HFF-Myc (cell line): ENCODE measurements around the gene RNF123.
"Not testable (repeated sequence)": the region's sequence is repeated elsewhere in the genome, so short reads cannot be mapped to it uniquely, and the experiment has no call there.

Experiments
- DNase-seq: peaks from one replicate; pipeline ENCODE4 v3.0.0-alpha.2; 2011; ENCODE audit warnings: low read depth; ENCODE audit errors: extremely low read depth
- H3K4me3 ChIP-seq: replicated peaks from 2 replicates; pipeline ENCODE4 v1.5.1; 2011; ENCODE audit warnings: low read depth, mild to moderate bottlenecking, control low read depth, low read length
- TF ChIP-seq, protein P1 (sequence below): IDR thresholded peaks from 2 replicates; pipeline ENCODE4 v1.5.1; 2012; ENCODE audit warnings: mild to moderate bottlenecking, low read depth, low read length, control low read depth; ENCODE audit errors: missing control alignments

The RNF123 gene

DNA sequence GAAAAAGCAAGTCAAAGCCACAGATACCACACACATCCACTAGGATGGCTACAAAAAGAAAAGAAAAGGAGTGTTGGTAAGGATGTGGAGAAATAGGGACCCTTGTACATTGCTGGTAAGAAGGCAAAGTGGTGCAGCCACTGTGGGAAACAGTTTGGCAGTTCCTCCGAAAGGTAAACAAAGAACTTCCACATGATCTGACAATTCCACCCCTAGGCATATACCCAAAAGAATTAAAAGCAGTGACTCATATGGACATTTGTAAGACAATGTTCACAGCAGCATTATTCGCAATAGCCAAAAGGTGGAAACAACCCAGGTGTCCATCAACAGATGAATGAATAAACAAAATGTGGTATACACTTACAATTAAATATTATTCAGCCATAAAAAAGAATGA is 56.6 kb downstream of the RNF123 start:
- H3K4me3 ChIP-seq = no peak overlapping the region
- TF ChIP-seq, protein P1, sequence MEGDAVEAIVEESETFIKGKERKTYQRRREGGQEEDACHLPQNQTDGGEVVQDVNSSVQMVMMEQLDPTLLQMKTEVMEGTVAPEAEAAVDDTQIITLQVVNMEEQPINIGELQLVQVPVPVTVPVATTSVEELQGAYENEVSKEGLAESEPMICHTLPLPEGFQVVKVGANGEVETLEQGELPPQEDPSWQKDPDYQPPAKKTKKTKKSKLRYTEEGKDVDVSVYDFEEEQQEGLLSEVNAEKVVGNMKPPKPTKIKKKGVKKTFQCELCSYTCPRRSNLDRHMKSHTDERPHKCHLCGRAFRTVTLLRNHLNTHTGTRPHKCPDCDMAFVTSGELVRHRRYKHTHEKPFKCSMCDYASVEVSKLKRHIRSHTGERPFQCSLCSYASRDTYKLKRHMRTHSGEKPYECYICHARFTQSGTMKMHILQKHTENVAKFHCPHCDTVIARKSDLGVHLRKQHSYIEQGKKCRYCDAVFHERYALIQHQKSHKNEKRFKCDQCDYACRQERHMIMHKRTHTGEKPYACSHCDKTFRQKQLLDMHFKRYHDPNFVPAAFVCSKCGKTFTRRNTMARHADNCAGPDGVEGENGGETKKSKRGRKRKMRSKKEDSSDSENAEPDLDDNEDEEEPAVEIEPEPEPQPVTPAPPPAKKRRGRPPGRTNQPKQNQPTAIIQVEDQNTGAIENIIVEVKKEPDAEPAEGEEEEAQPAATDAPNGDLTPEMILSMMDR = no peak
- DNase-seq = no peak

DNA sequence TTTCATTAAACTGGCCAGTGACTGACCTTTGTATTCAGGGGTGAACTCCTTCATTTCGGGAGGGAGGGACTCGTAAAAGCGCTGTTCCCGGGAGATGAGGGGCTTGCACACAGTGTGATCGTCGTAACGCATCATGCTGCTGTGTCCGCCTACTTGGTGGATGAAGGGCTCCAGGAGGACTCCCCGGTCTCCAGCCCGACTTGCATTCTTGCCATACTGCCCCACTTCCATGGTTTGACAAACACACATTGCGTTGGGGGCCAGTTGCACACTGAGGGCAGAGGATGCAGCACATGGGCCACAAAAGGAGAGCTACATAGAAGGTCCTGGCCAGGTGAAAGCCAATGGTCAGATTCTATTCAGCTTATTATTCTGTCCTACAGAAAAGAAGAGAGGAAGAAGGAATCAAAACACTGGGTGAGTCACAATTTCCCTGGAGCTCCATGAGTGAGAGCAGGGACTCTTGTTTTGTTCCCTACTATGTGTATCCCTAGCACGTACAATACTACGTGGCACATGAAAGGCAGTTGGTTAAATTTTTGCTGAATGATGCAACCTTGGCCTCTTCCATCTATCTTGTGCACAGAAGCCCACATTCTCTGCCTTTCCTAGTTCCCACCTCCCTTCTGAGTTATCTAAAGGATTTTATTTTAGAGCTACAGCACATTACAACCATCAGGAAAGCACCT is 58.6 kb downstream of the RNF123 start:
- no peak overlapping the region for H3K4me3 ChIP-seq
- no peak for DNase-seq
- TF ChIP-seq, protein P1 = no peak

DNA sequence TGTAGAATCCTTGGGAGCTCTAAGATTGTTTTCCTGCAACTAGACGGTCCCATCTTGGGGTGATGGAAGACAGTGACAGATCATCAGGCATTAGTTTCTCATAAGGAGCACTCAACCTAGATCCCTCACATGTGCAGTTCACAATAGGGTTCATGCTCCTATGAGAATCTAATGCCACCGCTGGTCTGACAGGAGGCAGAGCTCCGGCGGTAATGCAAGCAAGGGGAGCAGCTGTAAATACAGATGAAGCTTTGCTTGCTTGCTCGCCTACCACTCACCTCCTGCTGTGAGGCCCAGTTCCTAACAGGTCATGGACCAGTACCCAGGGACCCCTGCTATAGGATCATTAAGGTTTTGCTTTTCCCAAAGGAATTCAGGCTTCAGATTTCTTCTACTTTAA is 59.5 kb downstream of the RNF123 start:
- DNase-seq, H3K4me3 ChIP-seq: not testable (repeated sequence)

DNA sequence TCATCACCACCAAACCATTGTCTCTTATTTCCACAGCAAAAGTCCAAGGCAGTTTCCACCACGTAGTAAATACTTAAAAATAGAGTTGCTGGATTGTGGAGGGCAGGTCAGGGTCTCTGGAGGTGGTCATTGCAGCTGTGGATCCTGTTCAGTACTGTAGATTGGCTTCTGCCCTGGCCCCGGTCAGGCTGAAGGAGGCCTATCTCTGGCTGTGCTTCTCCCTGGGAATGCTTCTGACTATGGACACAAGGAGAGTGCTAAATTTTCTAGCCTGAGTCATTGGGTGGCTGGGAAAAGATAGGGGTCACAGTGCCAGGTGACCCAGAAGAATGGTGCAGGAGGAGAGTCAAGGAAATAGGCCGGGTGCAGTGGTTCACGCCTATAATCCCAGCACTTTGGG is 60.7 kb downstream of the RNF123 start:
- TF ChIP-seq, protein P1 = no peak
- DNase-seq = no peak
- no peak overlapping the region for H3K4me3 ChIP-seq

DNA sequence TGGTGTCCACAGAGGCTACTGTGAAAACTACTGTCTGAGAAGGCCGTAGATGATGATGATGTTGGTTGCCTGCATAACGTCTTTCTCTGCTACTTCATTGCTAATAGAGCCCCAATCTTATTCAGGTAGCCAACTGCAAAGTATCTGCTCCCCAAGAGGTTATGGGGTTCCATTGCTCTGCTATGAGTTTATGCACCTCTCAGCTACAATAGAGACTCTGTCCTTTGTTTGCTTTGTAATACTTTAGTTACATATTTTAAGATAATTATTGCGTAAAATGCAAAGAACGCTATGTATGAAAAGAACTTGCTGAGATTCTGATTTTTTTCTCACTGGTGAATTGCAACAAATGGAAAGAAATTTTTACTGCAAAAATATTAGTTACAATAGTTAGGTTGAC is 62.1 kb downstream of the RNF123 start:
- no peak overlapping the region for H3K4me3 ChIP-seq
- no peak for DNase-seq
- TF ChIP-seq, protein P1 = no peak

DNA sequence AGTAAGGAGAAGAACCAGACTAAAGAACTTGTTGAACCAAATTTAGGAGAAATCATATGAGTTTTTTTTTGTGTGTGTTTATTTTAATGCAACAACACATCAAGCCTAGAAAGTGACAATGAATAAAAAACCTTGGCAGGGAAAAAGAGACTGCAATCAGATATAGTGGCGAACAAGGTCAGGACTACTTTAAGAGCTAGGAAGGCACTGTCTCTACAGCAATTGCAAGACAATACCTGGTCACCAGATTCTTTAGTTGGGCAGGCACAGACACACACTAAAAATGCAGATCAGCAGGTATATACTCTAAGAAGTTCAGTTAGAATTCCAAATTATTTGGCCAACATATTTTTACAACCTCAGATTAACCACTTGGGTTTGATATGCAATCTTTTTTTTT is 65.2 kb downstream of the RNF123 start:
- no peak for DNase-seq
- no peak overlapping the region for H3K4me3 ChIP-seq

DNA sequence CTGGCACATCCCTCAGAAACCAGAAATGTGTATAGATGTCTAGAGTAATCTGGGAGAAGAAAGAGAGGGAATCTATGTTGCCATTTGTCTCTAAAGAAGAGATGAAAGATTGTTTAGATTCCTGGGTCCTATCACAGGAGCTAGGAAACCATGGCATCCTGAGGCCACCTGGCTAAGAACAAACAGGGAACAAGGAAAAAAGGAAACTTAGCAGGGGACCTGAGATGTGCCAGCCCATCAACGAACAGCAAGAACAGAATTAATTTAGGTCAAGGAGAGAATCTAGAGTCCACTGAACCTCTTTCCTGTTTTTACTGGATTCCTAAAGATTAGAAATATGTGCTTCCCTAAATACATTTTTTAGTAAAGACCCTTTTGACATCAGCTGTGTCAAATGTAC is 66.7 kb downstream of the RNF123 start:
- no peak overlapping the region for H3K4me3 ChIP-seq
- DNase-seq = no peak
- TF ChIP-seq, protein P1 = no peak

More for the DNA sequence above, 65.2 kb downstream of the RNF123 start:
- TF ChIP-seq, protein P1 = no peak
